Endothelial cell of umbilical vein (primary cell): ENCODE results near the gene NPDC1. TPM values are rescaled to one million over a fixed set of nuclear protein-coding genes. Genes with fewer than 3 reads are reported as not detected.

Source experiments
- BruUV-seq: library from RNA; stranded (reverse); fragments of 400-500 nt; replicated peaks from 2 replicates; lab custom pipeline; 2021; lab: Mats Ljungman, UMichigan
- CTCF ChIA-PET: fragments of 300-600, 350-600 bp; sonication (Branson Sonifier 250); formaldehyde crosslinking; loops from one replicate; lab custom pipeline; 2021; ENCODE audit warnings: antibody characterized with exemption, inconsistent platforms; lab: Charles Lee
- POLR2A ChIA-PET: fragments of 300-600, 350-600 bp; sonication (Branson Sonifier 250); formaldehyde crosslinking; loops from one replicate; lab custom pipeline; 2021; ENCODE audit warnings: antibody characterized with exemption, inconsistent platforms; lab: Charles Lee
- DNase-seq: peaks from one replicate; pipeline ENCODE4 v3.0.0-alpha.2; 2011; ENCODE audit warnings: low read depth, low spot score
- FAIRE-seq: peaks from 2 replicates; lab custom pipeline; 2011; peaks lifted over from hg19 to GRCh38; lab: Jason Lieb, UNC
- H2AFZ ChIP-seq: 2 replicates; pipeline ENCODE4 v1.6.0; 2012; ENCODE audit warnings: low read depth, low read length, control low read depth, inconsistent platforms
- H3K27ac ChIP-seq: 2 replicates; pipeline ENCODE4 v1.5.1; 2011; ENCODE audit warnings: low read depth, mild to moderate bottlenecking, control low read depth, low read length, moderate library complexity; ENCODE audit not compliant: insufficient read depth
- H3K27me3 ChIP-seq, 2 experiments: 2 replicates each; pipeline versions ENCODE4 v1.6.0 to v1.6.1; 2011; ENCODE audit warnings: low read length in 2 of 2, mixed read lengths in 1 of 2; ENCODE audit not compliant: control insufficient read depth in 2 of 2, insufficient read depth in 2 of 2
- H3K36me3 ChIP-seq, 2 experiments: 2 replicates in 1 of 2; 3 replicates in 1 of 2; pipeline ENCODE4 v1.5.1; 2011; ENCODE audit warnings: low read length in 2 of 2, mild to moderate bottlenecking in 1 of 2, moderate library complexity in 1 of 2; ENCODE audit not compliant: control insufficient read depth in 2 of 2, insufficient read depth in 2 of 2; ENCODE audit errors: extremely low read depth in 1 of 2
- H3K4me1 ChIP-seq: 3 replicates; pipeline ENCODE4 v1.5.1; 2011; ENCODE audit warnings: mild to moderate bottlenecking, low read length; ENCODE audit not compliant: control insufficient read depth, insufficient read depth; ENCODE audit errors: extremely low read depth
- H3K4me2 ChIP-seq: 2 replicates; pipeline ENCODE4 v1.6.1; 2011; ENCODE audit warnings: low read length, control low read depth, mixed read lengths; ENCODE audit not compliant: insufficient read depth
- H3K4me3 ChIP-seq, 3 experiments: fragments of 200-600 bp in 1 of 3; sonication (generic), shearing (Covaris generic) in 1 of 3; replicated peaks in 1 of 3; 2 replicates each; pipeline ENCODE4 v1.5.1; 2011 to 2016; ENCODE audit warnings: control low read depth in 3 of 3, low read length in 3 of 3, mild to moderate bottlenecking in 2 of 3, inconsistent platforms in 1 of 3, low read depth in 1 of 3, moderate library complexity in 1 of 3; ENCODE audit not compliant: insufficient read depth in 1 of 3
- H3K79me2 ChIP-seq: 2 replicates; pipeline ENCODE4 v1.6.0; 2012; ENCODE audit warnings: low read length, inconsistent platforms; ENCODE audit not compliant: control insufficient read depth, insufficient read depth
- H3K9ac ChIP-seq: replicated peaks from 2 replicates; pipeline ENCODE3; 2011; ENCODE audit warnings: low read length, control low read depth; ENCODE audit not compliant: insufficient read depth; ENCODE audit errors: extremely low read depth
- H3K9me1 ChIP-seq: replicated peaks from 3 replicates; pipeline ENCODE4 v1.6.0; 2011; ENCODE audit warnings: mild to moderate bottlenecking, low read length; ENCODE audit not compliant: control insufficient read depth, insufficient read depth; ENCODE audit errors: extremely low read depth
- H3K9me3 ChIP-seq: replicated peaks from 2 replicates; pipeline ENCODE4 v1.5.1; 2012; ENCODE audit warnings: low read length, inconsistent platforms; ENCODE audit not compliant: control insufficient read depth, insufficient read depth
- H4K20me1 ChIP-seq: replicated peaks from 2 replicates; pipeline ENCODE3; 2011; ENCODE audit warnings: mild to moderate bottlenecking, low read length; ENCODE audit not compliant: control insufficient read depth, insufficient read depth; ENCODE audit errors: extremely low read depth
- CTCF ChIP-seq, 2 donors: IDR thresholded peaks; 1 replicate in 1 of 2; 2 replicates in 1 of 2; pipeline ENCODE4 v1.5.1; 2011; ENCODE audit warnings: low read length in 2 of 2, mild to moderate bottlenecking in 2 of 2, moderate library complexity in 2 of 2, control low read depth in 1 of 2, inconsistent platforms in 1 of 2, low read depth in 1 of 2; ENCODE audit not compliant: insufficient read depth in 1 of 2; ENCODE audit errors: extremely low read depth in 1 of 2
- GATA2 ChIP-seq: IDR thresholded peaks from 2 replicates; pipeline ENCODE4 v1.7.0; 2011; ENCODE audit warnings: low read depth, mild to moderate bottlenecking, moderate library complexity, mixed read lengths, low read length; ENCODE audit not compliant: insufficient read length, insufficient read depth
- MAX ChIP-seq: IDR thresholded peaks from 2 replicates; pipeline ENCODE4 v1.6.1; 2011; ENCODE audit not compliant: insufficient read depth, insufficient read length
- MYC ChIP-seq: IDR thresholded peaks from one replicate; pipeline ENCODE4 v1.6.1; 2011; ENCODE audit warnings: mild to moderate bottlenecking, low read depth, low read length
- POLR2AphosphoS5 ChIP-seq: IDR thresholded peaks from 2 replicates; pipeline ENCODE4 v1.6.1; 2012; ENCODE audit warnings: low read depth, mild to moderate bottlenecking, control low read depth, low read length, moderate library complexity; ENCODE audit not compliant: insufficient read depth
- dilution Hi-C: fragments of 300-500 bp; cut with MboI; formaldehyde crosslinking; loops from one replicate; pipeline ENCODE4 v1.15.0; 2019; ENCODE audit warnings: low sequenced_read_pairs; ENCODE audit not compliant: extremely low pct_ligation_motif_present
- intact Hi-C: fragments of 100-400 bp; cut with micrococcal nuclease; formaldehyde crosslinking; loops from one replicate; pipeline ENCODE4 v1.10.0; 2022
- polyA plus RNA-seq, 4 experiments: library from polyadenylated mRNA; depleted of rRNA in 3 of 4; stranded (reverse) in 3 of 4; unstranded in 1 of 4; fragments of >200 nt; gene quantifications; 2 replicates each; pipeline versions ENCODE4 v1.2.1 to v1.2.3, GENCODE V29; 2011 to 2012; ENCODE audit warnings: missing spikeins in 1 of 4
- total RNA-seq: library from RNA; stranded (reverse); gene quantifications from 2 replicates; pipeline ENCODE4 v1.2.3, GENCODE V29; 2021

NPDC1 gene
- total and polyA plus RNA-seq, 2 donors (not counting 3 experiments of a cell fraction or from before 2014, with no cell fraction given) = 115 to 181 TPM

- H3K9ac ChIP-seq = no peak overlapping the region
- H4K20me1 ChIP-seq = no peaks in the 10 kb centered on the region
- dilution Hi-C loops = no loop called here
- no peaks in the 10 kb centered on the region for H3K9me3 ChIP-seq
- no peak overlapping the region for H3K27ac ChIP-seq
- CTCF ChIA-PET = interaction anchor here (0.6 to 4.3 kb wide), 42 partner anchors 9 to 269 kb away, joined by 3 to 111 read pairs (median 4); partner anchors contain the start of genes AJM1, CLIC3, MAN1B1 and NPDC1
- intact Hi-C loops = loop anchor here (1.0 to 2.0 kb wide), 4 partner anchors 87 to 248 kb away; partner anchors contain the start of genes AJM1 and TMEM141
- no peak overlapping the region for H3K4me2 ChIP-seq
- H3K4me3 ChIP-seq = no peak overlapping the region
- no peak for DNase-seq
- no peaks in the 10 kb centered on the region for H3K4me1 ChIP-seq
- no peak for FAIRE-seq
- H3K27me3 ChIP-seq = no peaks in the 10 kb centered on the region
- POLR2A ChIA-PET = no interaction called here
- peaks cover 0 to 15% of the 10 kb centered on the region in 2 experiments for H3K36me3 ChIP-seq
- BruUV-seq = no TSS peak
- no peaks in the 10 kb centered on the region for H3K79me2 ChIP-seq
- no peaks in the 10 kb centered on the region for H3K9me1 ChIP-seq
- no peak for TF ChIP-seq POLR2AphosphoS5
- no peak for TF ChIP-seq GATA2
- TF ChIP-seq MAX = no peak
- no peak for TF ChIP-seq MYC
- H2AFZ ChIP-seq = no peak overlapping the region
These were observed 10.5 kb downstream of the NPDC1 start for GRCh38 chr9:137035507-137035834.

- Histone ChIP-seq H3K4me1 (no peaks in the 10 kb centered on the region), H3K27me3 (no peaks in the 10 kb centered on the region), H3K36me3 (peaks cover 0 to 13% of the 10 kb centered on the region in 2 experiments), H4K20me1 (no peaks in the 10 kb centered on the region), H3K27ac (no peak overlapping the region), H2AFZ (no peak overlapping the region), H3K79me2 (no peaks in the 10 kb centered on the region), H3K4me3 (no peak overlapping the region), H3K9me1 (no peaks in the 10 kb centered on the region), H3K9ac (no peak overlapping the region), H3K4me2 (no peak overlapping the region), H3K9me3 (no peaks in the 10 kb centered on the region)
- peak; percentile 82 for DNase-seq
- BruUV-seq = no TSS peak
- peak; percentile 99 for FAIRE-seq
- dilution Hi-C loops (no loop called here), intact Hi-C loops (loop anchor here (1.0 to 2.0 kb wide), 4 partner anchors 87 to 248 kb away; partner anchors contain the start of genes AJM1 and TMEM141)
- ChIA-PET POLR2A (interaction anchor here (0.6 kb wide), 2 partner anchors 34 to 106 kb away, joined by 3 to 5 read pairs; no protein-coding TSS in a partner anchor), CTCF (interaction anchor here (0.6 to 4.3 kb wide), 45 partner anchors 8 to 269 kb away, joined by 3 to 111 read pairs (median 4); partner anchors contain the start of genes AJM1, CLIC3, FBXW5 and MAN1B1)
- TF ChIP-seq CTCF (IDR thresholded peaks at IDR 0.05; ENCODE audit: extremely low read depth in 1 of 2, insufficient read depth in 1 of 2, low read depth in 1 of 2, low read length in 2 of 2) (peak; percentile 91 to 97), POLR2AphosphoS5 (no peak)
These were observed 11.1 kb downstream of the NPDC1 start for GRCh38 chr9:137034709-137035506.
